NCI-H2081 treated with DMSO at 0.1 percent for 48 hours (cell line): Measurements from ENCODE around the gene DOLK.

Experiments
- DNase-seq: peaks from one replicate; lab custom pipeline; 2025; lab: John Stamatoyannopoulos, UW

Gene DOLK

DNA sequence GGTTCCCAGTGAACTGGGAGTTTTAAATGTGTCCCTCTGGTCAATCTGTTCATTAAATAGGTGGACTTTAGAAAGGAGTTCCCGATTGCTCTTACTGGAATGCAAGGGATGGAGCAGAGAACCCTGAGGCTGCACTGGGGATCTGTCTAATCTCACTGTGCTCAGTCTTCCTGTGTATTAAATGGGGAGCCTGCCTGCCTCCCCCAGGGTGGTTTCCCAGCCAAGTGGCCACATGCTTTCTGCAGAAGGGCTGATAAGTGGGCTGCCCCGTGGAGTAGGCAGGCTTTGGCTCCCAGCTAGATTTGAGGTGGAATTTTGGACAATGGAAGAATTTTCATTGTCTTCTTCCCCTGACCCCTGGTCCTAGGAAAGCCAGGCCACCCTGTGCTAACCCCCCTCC, 40.7 kb downstream of the DOLK start:
- DNase-seq: no peak

DNA sequence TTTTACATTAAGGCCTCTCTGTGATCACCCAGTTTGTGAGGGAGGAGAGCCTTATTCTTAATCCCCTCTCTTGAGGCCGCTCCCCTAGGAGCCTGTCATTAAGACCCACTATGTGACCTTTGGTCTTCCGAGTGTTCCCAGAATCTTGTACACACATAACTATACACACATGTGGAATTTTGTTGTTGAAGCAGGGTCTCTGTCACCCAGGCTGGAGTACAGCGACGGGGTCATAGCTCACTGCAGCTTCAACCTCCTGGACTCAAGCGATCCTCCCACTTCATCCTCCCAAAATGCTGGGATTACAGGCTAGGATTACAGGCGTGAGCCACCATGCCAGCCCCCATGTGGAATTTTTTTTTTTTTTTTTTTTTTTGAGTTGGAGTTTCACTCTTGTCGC, 41.4 kb downstream of the DOLK start:
- DNase-seq: no peak

DNA sequence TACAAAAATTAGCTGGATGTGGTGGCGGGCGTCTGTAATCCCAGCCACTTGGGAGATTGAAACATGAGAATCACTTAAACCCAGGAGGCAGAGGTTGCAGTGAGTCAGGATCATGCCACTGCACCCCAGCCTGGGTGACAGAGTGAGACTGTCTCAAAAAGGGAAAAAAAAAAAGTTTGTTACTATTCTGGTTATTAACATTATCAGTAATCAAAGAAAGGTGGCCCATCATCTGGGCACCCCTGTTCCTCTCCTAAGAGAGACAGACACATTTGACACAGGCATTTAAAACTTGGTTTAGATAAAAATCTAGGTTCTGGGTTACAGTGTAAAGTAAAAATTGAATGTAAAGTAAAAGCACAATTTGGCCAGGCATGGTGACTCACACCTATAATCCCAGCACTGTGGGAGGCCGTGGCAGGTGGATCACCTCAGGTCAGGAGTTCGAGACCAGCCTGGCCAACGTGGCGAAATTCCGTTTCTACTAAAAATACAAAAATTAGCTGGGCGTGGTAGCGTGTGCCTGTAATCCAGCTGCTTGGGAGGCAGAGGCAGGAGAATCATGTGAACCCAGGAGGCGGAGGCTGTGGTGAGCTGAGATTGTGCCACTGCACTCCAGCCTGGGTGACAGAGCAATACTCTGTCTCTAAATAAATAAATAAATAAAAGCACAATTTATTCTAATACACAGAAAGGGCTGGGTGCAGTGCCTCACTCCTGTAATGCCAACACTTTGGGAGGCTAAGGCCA, 43.4 kb downstream of the DOLK start:
- DNase-seq: no peak

DNA sequence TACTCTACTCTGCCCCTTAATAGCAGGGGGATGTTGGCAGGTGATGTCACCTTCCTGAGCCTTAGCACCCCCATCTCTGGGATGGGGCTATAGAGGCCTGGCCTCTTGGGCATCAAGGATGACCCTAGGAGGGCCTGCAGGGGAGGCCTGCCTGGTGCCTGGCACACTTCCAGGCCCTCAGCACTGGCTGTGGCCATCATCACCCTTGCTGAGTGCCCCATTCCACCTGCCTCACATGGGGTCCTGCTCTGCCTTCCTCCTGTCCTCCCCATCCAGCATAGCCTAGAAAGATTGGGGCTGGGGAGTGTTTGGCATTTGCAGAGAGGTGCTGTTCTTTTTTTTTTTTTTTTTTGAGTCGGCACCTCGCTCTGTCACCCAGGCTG, 44.3 kb downstream of the DOLK start:
- DNase-seq: no peak

DNA sequence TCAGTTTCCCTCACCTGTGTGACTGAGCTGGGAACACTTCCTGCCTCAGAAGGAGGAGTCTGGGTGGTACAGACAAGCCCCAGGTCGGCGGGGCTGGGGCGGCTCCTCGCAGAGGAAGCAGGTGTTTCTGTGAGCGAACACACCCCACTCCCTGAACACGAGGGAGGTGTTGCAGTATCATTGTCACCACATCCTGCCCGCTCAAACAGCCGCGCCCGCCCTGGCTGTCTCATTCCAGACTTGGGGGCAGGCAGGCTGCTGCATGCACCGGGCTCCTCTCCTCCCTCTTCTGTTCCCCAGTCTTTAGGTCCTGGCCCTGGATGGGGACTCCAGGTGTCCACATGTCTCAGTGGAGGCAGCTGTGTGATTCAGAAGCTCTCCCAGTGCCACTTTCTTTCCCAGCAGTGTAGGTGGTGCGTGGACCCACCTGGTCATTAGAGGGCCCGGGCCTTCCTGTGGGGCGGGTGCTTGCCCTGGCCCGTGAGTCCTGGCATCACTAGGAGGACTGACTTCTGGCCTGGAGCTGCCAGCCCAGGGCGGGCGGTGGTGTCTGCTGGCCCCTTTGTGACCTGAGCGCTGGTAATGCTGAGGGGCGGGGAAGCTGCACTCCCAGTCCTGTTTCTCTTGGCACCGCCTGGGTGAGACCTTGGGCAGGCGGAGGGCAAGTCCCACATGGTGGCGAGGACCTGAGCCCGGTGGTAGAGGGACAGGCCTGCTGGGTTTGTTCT, 44.9 kb downstream of the DOLK start:
- DNase-seq: peak; percentile 19

DNA sequence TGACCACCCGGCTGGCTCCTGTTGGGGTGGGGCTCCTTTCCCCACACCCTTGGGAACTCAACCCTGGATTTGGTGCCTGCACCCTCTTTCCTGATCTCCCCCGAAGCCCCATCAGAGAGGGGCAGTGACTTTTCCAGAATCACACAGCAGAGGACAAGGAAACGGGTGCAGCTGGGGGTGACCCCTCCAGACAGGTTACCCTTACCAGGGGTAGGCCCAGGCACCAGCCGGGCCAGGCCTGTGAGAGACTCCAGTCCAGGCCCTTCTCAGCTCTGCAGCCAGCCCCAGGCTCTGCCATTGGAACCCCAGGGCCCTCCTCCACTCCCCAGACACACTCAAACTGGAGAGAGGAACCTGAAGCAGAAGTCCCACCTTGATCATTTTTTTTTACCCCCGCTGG, 45.6 kb downstream of the DOLK start:
- no peak for DNase-seq

DNA sequence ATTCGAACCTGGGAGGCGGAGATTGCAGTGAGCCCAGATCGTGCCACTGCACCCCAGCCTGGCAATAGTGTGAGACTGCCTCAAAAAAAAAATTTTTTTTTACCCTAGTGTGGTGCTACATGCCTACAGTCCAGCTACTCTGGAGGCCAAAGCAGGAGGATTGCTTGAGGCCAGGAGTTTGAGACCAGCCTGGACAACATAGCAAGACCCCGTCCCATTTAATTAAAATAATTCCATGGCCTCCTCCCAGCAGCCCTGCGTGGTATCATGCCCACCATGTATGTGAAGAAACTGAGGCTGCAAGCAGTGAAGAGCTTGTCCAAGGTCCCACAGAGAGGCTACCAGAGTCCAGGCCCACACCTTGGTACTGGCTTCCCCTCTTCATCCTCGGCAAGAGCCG, 46.0 kb downstream of the DOLK start:
- DNase-seq: no peak

DNA sequence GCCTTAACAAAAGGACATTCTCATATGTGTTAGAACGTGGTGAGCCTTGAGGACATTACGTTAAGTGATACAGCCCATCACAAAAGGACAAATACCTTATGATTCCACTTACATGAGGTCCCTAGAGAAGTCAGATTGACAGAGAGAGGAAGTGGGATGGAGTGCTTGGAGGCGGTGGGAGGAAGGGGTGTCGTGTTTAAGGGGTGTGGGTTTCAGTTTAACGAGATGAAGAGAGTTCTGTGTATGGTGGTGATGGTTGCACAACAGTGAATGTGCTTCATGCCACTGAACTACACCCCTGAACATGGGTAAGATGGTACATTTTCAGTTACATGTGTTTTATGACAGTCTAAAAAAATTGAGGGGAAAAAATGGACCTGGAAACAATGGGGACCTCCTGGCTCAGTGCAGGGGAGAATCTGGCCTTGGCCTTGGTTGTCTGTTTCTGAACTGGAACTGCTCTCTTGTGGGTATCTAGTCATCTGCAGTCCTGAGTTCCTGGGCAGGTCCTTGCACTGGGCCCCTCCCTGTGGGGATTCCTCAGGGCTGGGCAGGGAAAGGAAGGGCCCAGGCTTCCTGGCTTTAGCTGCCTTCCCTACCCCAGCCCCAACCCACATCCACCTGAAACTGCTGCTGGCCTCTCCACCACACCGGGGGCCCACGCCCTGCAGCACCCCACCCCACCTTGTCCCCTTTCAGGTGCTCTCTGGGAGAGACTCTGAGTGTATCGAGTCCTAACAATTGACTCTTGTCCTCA, 47.7 kb downstream of the DOLK start:
- DNase-seq: no peak

DNA sequence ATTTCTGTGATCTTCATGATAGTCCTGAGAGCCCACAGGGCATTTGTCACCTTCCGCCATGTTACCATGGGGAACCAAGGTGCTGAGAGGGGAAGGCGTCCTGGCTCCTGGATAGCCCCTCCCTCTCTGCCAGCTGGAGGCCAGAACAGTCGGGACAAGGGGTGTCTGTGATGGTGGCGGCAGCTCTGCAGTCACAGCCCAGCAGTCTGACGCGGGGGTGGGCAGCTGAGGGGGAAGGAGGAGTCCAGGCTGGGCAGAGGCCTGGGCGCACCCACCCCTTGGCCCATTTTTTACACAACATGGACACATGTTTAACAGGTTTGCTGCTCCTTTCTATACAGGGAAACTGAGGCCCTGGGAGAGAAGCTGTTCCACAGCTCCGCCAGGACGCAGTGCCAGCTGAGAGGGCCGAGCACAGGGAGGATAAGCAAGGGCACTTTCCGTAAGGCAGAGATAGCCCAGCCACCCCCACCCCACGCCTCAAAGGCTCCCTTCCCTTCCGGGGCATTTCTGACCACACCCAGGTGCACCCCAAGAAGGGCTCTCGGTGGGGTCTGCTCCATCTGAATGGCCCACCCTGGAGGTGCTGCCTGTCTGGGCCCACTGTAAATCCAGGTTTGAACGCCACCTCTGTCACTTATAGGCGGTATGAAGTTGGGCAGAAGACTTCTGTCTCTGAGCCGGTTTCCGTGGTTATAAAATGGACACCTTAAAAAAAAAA, 48.4 kb downstream of the DOLK start:
- no peak for DNase-seq

DNA sequence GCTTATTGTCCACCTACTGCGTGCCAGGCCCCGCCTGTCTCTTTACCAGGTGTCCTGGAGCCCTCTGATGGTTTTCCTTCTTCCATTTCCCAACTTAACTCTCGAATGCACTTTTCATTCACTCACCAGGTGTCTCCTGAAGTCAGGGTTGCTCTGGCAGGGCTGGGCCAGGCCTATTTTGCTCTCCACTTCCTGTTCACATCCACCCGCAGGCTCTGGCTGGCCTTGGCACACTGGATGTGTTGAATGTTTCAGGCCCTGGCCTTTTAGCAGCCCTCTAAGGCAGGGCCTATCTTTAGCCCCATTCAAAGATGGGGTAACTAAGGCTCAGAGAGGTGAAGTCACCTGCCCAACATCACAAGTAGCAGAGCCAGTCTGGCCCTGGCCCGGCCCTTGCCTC, 49.0 kb downstream of the DOLK start:
- DNase-seq: no peak

DNA sequence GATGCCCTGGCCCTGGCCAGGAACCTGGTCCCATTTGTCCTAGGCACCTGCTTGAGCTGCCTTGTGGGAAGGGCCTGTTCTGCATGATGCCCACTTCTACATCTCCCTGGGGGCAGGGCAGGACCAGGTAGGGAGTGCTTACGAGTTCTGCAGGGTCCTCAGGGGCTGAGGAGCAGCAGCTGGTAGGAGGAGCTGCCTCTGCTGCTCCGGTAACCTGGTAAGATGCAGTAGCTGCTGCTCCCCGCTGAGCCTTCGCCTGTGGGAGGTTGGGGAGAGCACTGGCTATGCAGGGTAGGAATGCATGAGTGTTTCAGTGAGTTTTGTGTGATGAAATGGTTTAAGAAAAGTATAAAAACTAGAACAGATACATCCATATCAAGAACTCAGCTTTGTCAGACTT, 51.8 kb downstream of the DOLK start:
- no peak for DNase-seq
